HepG2 (cell line): ENCODE results near the gene SNRPD1. TPM values are rescaled to one million over a fixed set of nuclear protein-coding genes. Genes with fewer than 3 reads are reported as not detected.

Experiments used
- CBX2 ChIP-seq, 2 experiments: fragments of 200-600 bp in 1 of 2; sonication (generic); formaldehyde crosslinking in 1 of 2; IDR thresholded peaks; 2 replicates each; pipeline versions ENCODE4 v1.7.0 to v1.8.1; 2018 to 2022; ENCODE audit warnings: low read depth in 2 of 2, low read length in 1 of 2, mild to moderate bottlenecking in 1 of 2, missing genetic modification reagents in 1 of 2
- CEBPB ChIP-seq: IDR thresholded peaks from 2 replicates; pipeline ENCODE4 v1.6.1; 2011; ENCODE audit warnings: low read depth, low read length, improper control_type of control experiment, borderline replicate concordance
- EP300 ChIP-seq, 3 experiments: sonication (generic) in 1 of 3; formaldehyde crosslinking in 1 of 3; IDR thresholded peaks; 2 replicates each; pipeline versions ENCODE4 v1.5.1 to v1.6.1; 2011 to 2020; ENCODE audit warnings: low read depth in 2 of 3, low read length in 2 of 3, borderline replicate concordance in 1 of 3, improper control_type of control experiment in 1 of 3, mild to moderate bottlenecking in 1 of 3, missing genetic modification reagents in 1 of 3, moderate library complexity in 1 of 3
- GTF2F1 ChIP-seq: fragments of 150-350 bp; IDR thresholded peaks from 2 replicates; pipeline ENCODE4 v1.6.1; 2014; ENCODE audit warnings: low read length
- MXI1 ChIP-seq: IDR thresholded peaks from 3 replicates; pipeline ENCODE4 v1.6.1; 2012; ENCODE audit warnings: low read depth, low read length, inconsistent platforms, borderline replicate concordance
- PHF8 ChIP-seq: sonication (generic); formaldehyde crosslinking; IDR thresholded peaks from 2 replicates; pipeline ENCODE4 v1.5.0; 2020; ENCODE audit warnings: missing genetic modification reagents
- RAD51 ChIP-seq: fragments of 450-650 bp; IDR thresholded peaks from 2 replicates; pipeline ENCODE4 v1.6.1; 2016; ENCODE audit warnings: borderline replicate concordance
- REL ChIP-seq: sonication (generic); formaldehyde crosslinking; conservative IDR thresholded peaks from 2 replicates; pipeline ENCODE4 v1.8.0; 2022; ENCODE audit warnings: mild to moderate bottlenecking, missing genetic modification reagents, moderate library complexity
- SUZ12 ChIP-seq: fragments of 150-350 bp; IDR thresholded peaks from 2 replicates; pipeline ENCODE4 v1.6.1; 2014; ENCODE audit warnings: low read depth, low read length
- TSC22D2 ChIP-seq: sonication (generic); formaldehyde crosslinking; IDR thresholded peaks from 2 replicates; pipeline ENCODE4 v1.5.1; 2020; ENCODE audit warnings: missing genetic modification reagents, mild to moderate bottlenecking, borderline replicate concordance
- WIZ ChIP-seq: sonication (generic); formaldehyde crosslinking; IDR thresholded peaks from 2 replicates; pipeline ENCODE4 v1.5.1; 2020; ENCODE audit warnings: mild to moderate bottlenecking, missing genetic modification reagents
- ZNF407 ChIP-seq: sonication (generic); formaldehyde crosslinking; IDR thresholded peaks from one replicate; pipeline ENCODE4 v1.5.1; 2020; ENCODE audit warnings: mild to moderate bottlenecking, missing genetic modification reagents; ENCODE audit errors: not compliant biosample characterization
- ZNF432 ChIP-seq: sonication (generic); formaldehyde crosslinking; IDR thresholded peaks from 2 replicates; pipeline ENCODE4 v1.5.0; 2020; ENCODE audit warnings: missing genetic modification reagents, mild to moderate bottlenecking, borderline replicate concordance
- ZNF577 ChIP-seq: sonication (generic); formaldehyde crosslinking; IDR thresholded peaks from 2 replicates; pipeline ENCODE4 v1.4.0; 2020; ENCODE audit warnings: mild to moderate bottlenecking, low read depth, missing genetic modification reagents, borderline replicate concordance
- ZNF660 ChIP-seq: sonication (generic); formaldehyde crosslinking; IDR thresholded peaks from 2 replicates; pipeline ENCODE4 v1.5.1; 2020; ENCODE audit warnings: mild to moderate bottlenecking, low read depth, missing genetic modification reagents, borderline replicate concordance
- ZNF710 ChIP-seq: sonication (generic); formaldehyde crosslinking; IDR thresholded peaks from 2 replicates; pipeline ENCODE4 v1.5.0; 2020; ENCODE audit warnings: mild to moderate bottlenecking, missing genetic modification reagents, borderline replicate concordance
- ZNF891 ChIP-seq: sonication (generic); formaldehyde crosslinking; IDR thresholded peaks from 2 replicates; pipeline ENCODE4 v1.5.0; 2020; ENCODE audit warnings: mild to moderate bottlenecking, missing genetic modification reagents
- polyA plus RNA-seq, 8 experiments: library from polyadenylated mRNA; depleted of rRNA in 3 of 8; stranded (reverse) in 7 of 8; unstranded in 1 of 8; fragments of >200 nt; fragmentation: Illumina TruSeq in 4 of 8; extraction: Trizol in 4 of 8; gene quantifications; 2 replicates each; pipeline versions ENCODE4 v1.2.1 to v1.2.3, GENCODE V29; 2011 to 2016; ENCODE audit warnings: low read depth in 4 of 8, missing spikeins in 1 of 8, mixed read lengths in 1 of 8; ENCODE audit not compliant: insufficient read depth in 1 of 8
- total RNA-seq, 5 experiments: library from RNA; depleted of rRNA; stranded (reverse); fragments of >200 nt; fragmentation: Illumina TruSeq; extraction: Trizol; gene quantifications; 2 replicates each; pipeline ENCODE4 v1.2.3, GENCODE V29; 2016; ENCODE audit warnings: low read depth in 1 of 5

SNRPD1 gene
- total and polyA plus RNA-seq, 2 of the 13 experiments (the other 11 are each of a cell fraction or from before 2014, with no cell fraction given) = 22.7 to 275 TPM

- TF ChIP-seq CEBPB = no peak
- TF ChIP-seq ZNF710 (CRISPR knock-in tag) = no peak
- 0 out of 4 replicates have a peak, but pooled peaks of 1 of the 2 experiments have one; percentile 53 for TF ChIP-seq EP300 (IDR thresholded peaks at IDR 0.05; ENCODE audit: low read depth in 2 of 2, low read length in 2 of 2)
- peak; percentile 57 for TF ChIP-seq EP300 (CRISPR knock-in tag; IDR thresholded peaks at IDR 0.05; ENCODE audit: borderline replicate concordance)
- no peak for TF ChIP-seq SUZ12
- no peak for TF ChIP-seq WIZ
- TF ChIP-seq ZNF891 = peak; percentile 91
- peak; percentile 92 for TF ChIP-seq TSC22D2 (CRISPR knock-in tag)
- TF ChIP-seq ZNF432 (CRISPR knock-in tag) = no peak
- peak; percentile 98 for TF ChIP-seq PHF8 (CRISPR knock-in tag)
- no peak for TF ChIP-seq RAD51
- TF ChIP-seq REL (CRISPR knock-in tag) = 0 out of 2 replicates have a peak, but pooled peaks have one; percentile 88
- no peak for TF ChIP-seq ZNF577 (CRISPR knock-in tag)
- TF ChIP-seq CBX2 (IDR thresholded peaks at IDR 0.05; ENCODE audit: low read depth, low read length) = no peak
- no peak for TF ChIP-seq CBX2 (CRISPR knock-in tag; IDR thresholded peaks at IDR 0.05; ENCODE audit: low read depth)
- no peak for TF ChIP-seq ZNF660 (CRISPR knock-in tag)
- TF ChIP-seq GTF2F1 = no peak
- peak; percentile 83; the same call in 1 of the 3 replicates for TF ChIP-seq MXI1
- TF ChIP-seq ZNF407 (CRISPR knock-in tag) = peak; percentile 96
Observed at GRCh38 chr18:21612125-21613039, at the start of gene SNRPD1 (continued).
